Stimulated activated CD8-positive, alpha-beta memory T cell treated with anti-CD3 and anti-CD28 coated beads, Interleukin-15, amount 100 ng/mL, for 1 hour (primary cell): ENCODE data around the gene ZNF362.
"Not testable (repeated sequence)": the region's sequence is repeated elsewhere in the genome, so short reads cannot be mapped to it uniquely, and the experiment has no call there.

Experiments
- DNase-seq: peaks from one replicate; pipeline ENCODE4 v3.0.0-alpha.2; 2020; ENCODE audit warnings: low read depth

The ZNF362 gene

GRCh38 chr1:33287317-33287716, 31.0 kb downstream of the ZNF362 start:
- no peak for DNase-seq

GRCh38 chr1:33288976-33289857, 32.9 kb downstream of the ZNF362 start:
- no peak for DNase-seq

GRCh38 chr1:33289858-33290154, 33.5 kb downstream of the ZNF362 start:
- no peak for DNase-seq

GRCh38 chr1:33290615-33291014, 34.3 kb downstream of the ZNF362 start:
- DNase-seq, result not testable (repeated sequence)

- DNase-seq, result no peak
Observed at GRCh38 chr1:33292726-33293340, 36.5 kb downstream of the ZNF362 start.

- DNase-seq, result no peak
Observed at GRCh38 chr1:33294071-33295010, 38.0 kb downstream of the ZNF362 start.

- DNase-seq, result no peak
Observed at GRCh38 chr1:33295023-33295422, 38.7 kb downstream of the ZNF362 start.

DNA sequence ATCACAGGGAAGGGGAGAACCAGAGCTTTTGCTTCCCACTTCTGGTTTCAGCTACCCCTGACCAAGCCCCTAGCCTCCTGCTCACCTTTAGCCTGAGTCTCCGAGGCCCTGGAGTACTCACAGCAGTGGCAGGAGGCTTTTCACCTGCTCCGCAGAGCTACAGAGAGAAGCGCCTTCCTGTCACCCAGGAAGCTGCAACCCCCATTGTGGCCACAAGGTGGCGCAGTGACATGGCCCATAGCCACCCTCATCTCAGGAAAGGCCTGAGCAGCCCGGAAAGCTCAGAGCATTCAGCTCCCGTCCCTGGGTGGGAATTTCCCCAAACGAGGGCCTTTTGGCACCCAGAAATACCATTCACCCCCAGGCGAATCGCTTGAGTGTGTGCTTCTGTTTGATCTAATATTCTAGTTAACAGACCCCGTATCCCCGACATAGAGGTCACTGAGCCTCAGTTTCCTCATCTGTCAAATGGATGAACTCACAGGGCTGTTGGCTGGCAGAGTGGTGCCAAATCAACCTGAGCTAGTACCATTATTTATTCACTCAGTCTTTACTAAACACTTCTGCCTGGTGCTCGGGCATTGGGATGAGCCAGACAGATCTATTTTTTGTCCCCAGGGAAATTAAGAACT, 39.3 kb downstream of the ZNF362 start:
- peak; percentile 81 for DNase-seq

GRCh38 chr1:33296082-33296458, 39.8 kb downstream of the ZNF362 start:
- DNase-seq, result no peak

DNA sequence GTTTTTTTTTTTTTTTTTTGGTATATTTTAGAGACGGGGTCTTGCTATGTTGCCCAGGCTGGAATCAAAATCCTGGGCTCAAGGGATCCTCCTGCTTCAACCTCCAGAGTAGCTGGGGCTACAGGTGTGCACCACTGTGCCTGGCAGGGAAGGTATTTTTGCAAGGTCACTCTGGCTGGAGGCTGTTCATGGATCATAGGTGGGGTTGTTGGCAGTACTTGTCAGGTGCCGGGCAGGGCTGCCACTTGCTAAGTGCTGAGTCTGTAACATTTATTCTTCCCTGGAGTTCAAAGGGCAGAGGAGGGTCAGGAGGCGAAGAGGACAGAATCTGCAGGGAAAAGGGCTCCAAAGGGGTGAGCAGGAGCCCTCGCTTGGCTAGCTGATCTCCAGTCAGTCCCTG, 40.5 kb downstream of the ZNF362 start:
- no peak for DNase-seq

DNA sequence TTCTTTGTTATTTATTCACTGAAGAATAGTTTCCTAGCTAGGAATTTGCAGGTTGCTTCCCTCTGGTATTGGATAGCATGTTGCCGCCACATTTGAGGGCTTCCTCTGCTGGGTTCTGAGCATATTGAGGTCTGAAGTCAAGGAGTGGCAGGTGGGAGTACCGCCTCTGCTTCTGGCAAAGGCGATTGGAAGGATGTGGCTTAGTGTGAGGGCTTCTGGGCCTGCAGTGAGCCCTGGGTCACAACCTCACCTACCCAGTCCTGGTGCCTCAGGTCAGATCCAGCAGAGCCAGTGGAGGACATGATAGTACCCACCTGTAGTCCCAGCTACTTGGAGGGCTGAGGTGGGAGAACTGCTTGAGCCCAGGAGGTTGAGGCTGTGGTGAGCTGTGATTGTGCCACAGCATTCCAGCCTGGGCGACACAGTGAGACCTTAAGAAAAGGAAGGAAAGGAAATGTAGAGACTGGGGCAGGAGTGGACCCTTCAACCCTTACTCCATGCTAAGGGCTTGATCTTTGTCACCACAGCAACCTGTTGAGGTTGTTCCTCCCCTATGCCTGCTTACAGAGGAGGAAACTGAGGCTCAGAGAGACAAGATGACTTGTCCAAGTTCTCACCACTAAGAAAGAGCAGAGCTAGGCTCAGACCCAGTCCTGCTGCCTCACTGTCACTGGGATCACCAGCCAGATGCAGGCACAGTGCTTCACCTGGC, 41.8 kb downstream of the ZNF362 start:
- DNase-seq, result no peak

- peak; percentile 21 for DNase-seq
Observed at GRCh38 chr1:33298623-33299277, 42.5 kb downstream of the ZNF362 start.

- no peak for DNase-seq
Observed at GRCh38 chr1:33299461-33300155, 43.3 kb downstream of the ZNF362 start.

DNA sequence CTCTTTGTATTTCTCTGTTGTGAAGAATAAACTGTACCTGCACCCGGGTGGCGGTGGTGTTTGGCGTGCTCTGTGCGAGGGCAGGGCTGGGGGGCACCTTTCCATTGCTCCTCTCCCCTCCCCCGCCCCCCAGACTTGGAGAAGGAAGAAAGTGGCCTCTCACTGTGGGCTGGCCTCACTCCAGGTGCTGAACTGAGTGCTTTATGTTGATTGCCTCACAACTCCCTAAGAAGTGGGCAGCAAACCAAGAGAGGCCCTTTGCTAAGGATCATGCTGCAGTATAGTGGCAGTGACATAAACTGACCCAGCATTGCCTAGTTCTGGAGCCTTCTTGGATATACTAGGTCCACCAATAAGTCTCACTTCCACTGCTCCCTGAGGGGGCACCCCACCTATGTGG, 44.4 kb downstream of the ZNF362 start:
- DNase-seq, result no peak

- DNase-seq, result no peak
Observed at GRCh38 chr1:33301273-33301984, 45.1 kb downstream of the ZNF362 start.

DNA sequence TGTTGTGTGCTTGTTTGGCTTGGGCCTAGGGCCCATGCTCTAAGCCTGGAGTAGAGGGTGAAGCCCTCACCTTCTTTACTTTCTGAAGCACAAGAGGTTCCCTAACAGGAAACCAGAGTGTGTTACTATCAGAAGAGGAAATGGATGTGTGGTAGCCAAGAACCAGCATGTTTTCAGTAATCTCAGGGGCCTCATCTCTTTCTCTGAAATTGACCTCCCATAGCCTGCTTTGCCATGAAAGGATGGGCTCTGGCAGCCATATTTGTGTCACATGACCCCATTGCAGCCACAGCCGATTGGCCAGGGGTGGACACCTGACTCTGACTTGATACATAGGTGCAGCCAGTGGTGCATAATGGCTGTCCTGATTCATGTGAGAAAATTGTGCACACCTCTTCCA, 46.0 kb downstream of the ZNF362 start:
- no peak for DNase-seq

- DNase-seq, result no peak
Observed at GRCh38 chr1:33305016-33305415, 48.7 kb downstream of the ZNF362 start.

DNA sequence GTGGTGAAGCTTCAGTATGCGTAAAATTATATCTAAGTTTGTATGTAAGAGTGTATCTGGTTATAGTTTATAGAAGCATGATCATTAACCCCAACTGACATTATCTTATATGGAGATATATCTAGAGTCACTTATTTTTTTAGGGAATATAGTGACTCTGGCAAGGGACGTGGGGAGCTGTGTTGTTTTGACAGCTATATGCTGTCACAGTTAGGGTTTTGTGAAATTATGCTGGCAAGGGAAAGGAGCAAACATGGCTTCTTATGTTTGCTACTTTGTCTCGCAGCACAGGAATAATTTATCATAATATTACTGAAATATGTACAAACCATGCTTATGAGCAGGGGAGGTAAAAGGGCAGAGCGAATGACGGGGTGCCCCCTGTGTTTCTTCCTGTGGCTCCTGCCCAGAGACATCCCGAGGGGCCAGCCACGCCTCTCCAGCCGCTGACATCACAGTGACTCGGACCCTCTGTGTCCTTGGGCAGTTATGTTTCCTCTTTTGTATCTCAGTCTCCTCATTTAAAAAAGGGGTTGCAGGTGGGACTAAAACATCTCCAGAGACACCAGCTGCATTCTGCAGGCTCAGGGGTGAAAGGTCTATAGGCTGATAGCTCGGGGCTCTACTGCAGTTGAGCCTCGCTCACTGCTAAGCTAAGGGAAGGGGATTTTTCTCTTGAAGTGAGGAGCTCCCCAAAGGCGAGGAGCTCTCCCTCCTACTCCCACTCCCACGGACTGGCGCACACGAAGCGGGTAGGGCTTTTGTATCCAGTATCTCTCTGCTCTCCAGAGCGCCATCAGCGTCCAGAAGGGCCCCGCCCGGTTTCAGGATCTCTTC, 49.7 kb downstream of the ZNF362 start:
- DNase-seq, result no peak
